Endothelial cell of umbilical vein (primary cell): Measurements from ENCODE around the gene PTCD3. TPM values are rescaled to one million over a fixed set of nuclear protein-coding genes. Genes with fewer than 3 reads are reported as not detected.

Experiments used
- BruUV-seq: library from RNA; stranded (reverse); fragments of 400-500 nt; replicated peaks from 2 replicates; lab custom pipeline; 2021; lab: Mats Ljungman, UMichigan
- CTCF ChIA-PET: fragments of 300-600, 350-600 bp; sonication (Branson Sonifier 250); formaldehyde crosslinking; loops from one replicate; lab custom pipeline; 2021; ENCODE audit warnings: antibody characterized with exemption, inconsistent platforms; lab: Charles Lee
- POLR2A ChIA-PET: fragments of 300-600, 350-600 bp; sonication (Branson Sonifier 250); formaldehyde crosslinking; loops from one replicate; lab custom pipeline; 2021; ENCODE audit warnings: antibody characterized with exemption, inconsistent platforms; lab: Charles Lee
- DNase-seq: peaks from one replicate; pipeline ENCODE4 v3.0.0-alpha.2; 2011; ENCODE audit warnings: low read depth, low spot score
- FAIRE-seq: peaks from 2 replicates; lab custom pipeline; 2011; peaks lifted over from hg19 to GRCh38; lab: Jason Lieb, UNC
- H2AFZ ChIP-seq: 2 replicates; pipeline ENCODE4 v1.6.0; 2012; ENCODE audit warnings: low read depth, low read length, control low read depth, inconsistent platforms
- H3K27ac ChIP-seq: 2 replicates; pipeline ENCODE4 v1.5.1; 2011; ENCODE audit warnings: low read depth, mild to moderate bottlenecking, control low read depth, low read length, moderate library complexity; ENCODE audit not compliant: insufficient read depth
- H3K27me3 ChIP-seq, 2 experiments: 2 replicates each; pipeline versions ENCODE4 v1.6.0 to v1.6.1; 2011; ENCODE audit warnings: low read length in 2 of 2, mixed read lengths in 1 of 2; ENCODE audit not compliant: control insufficient read depth in 2 of 2, insufficient read depth in 2 of 2
- H3K36me3 ChIP-seq, 2 experiments: 2 replicates in 1 of 2; 3 replicates in 1 of 2; pipeline ENCODE4 v1.5.1; 2011; ENCODE audit warnings: low read length in 2 of 2, mild to moderate bottlenecking in 1 of 2, moderate library complexity in 1 of 2; ENCODE audit not compliant: control insufficient read depth in 2 of 2, insufficient read depth in 2 of 2; ENCODE audit errors: extremely low read depth in 1 of 2
- H3K4me1 ChIP-seq: 3 replicates; pipeline ENCODE4 v1.5.1; 2011; ENCODE audit warnings: mild to moderate bottlenecking, low read length; ENCODE audit not compliant: control insufficient read depth, insufficient read depth; ENCODE audit errors: extremely low read depth
- H3K4me2 ChIP-seq: 2 replicates; pipeline ENCODE4 v1.6.1; 2011; ENCODE audit warnings: low read length, control low read depth, mixed read lengths; ENCODE audit not compliant: insufficient read depth
- H3K4me3 ChIP-seq, 3 experiments: fragments of 200-600 bp in 1 of 3; sonication (generic), shearing (Covaris generic) in 1 of 3; replicated peaks in 1 of 3; 2 replicates each; pipeline ENCODE4 v1.5.1; 2011 to 2016; ENCODE audit warnings: control low read depth in 3 of 3, low read length in 3 of 3, mild to moderate bottlenecking in 2 of 3, inconsistent platforms in 1 of 3, low read depth in 1 of 3, moderate library complexity in 1 of 3; ENCODE audit not compliant: insufficient read depth in 1 of 3
- H3K79me2 ChIP-seq: 2 replicates; pipeline ENCODE4 v1.6.0; 2012; ENCODE audit warnings: low read length, inconsistent platforms; ENCODE audit not compliant: control insufficient read depth, insufficient read depth
- H3K9ac ChIP-seq: replicated peaks from 2 replicates; pipeline ENCODE3; 2011; ENCODE audit warnings: low read length, control low read depth; ENCODE audit not compliant: insufficient read depth; ENCODE audit errors: extremely low read depth
- H3K9me1 ChIP-seq: replicated peaks from 3 replicates; pipeline ENCODE4 v1.6.0; 2011; ENCODE audit warnings: mild to moderate bottlenecking, low read length; ENCODE audit not compliant: control insufficient read depth, insufficient read depth; ENCODE audit errors: extremely low read depth
- H3K9me3 ChIP-seq: replicated peaks from 2 replicates; pipeline ENCODE4 v1.5.1; 2012; ENCODE audit warnings: low read length, inconsistent platforms; ENCODE audit not compliant: control insufficient read depth, insufficient read depth
- H4K20me1 ChIP-seq: replicated peaks from 2 replicates; pipeline ENCODE3; 2011; ENCODE audit warnings: mild to moderate bottlenecking, low read length; ENCODE audit not compliant: control insufficient read depth, insufficient read depth; ENCODE audit errors: extremely low read depth
- CTCF ChIP-seq, 2 donors: IDR thresholded peaks; 1 replicate in 1 of 2; 2 replicates in 1 of 2; pipeline ENCODE4 v1.5.1; 2011; ENCODE audit warnings: low read length in 2 of 2, mild to moderate bottlenecking in 2 of 2, moderate library complexity in 2 of 2, control low read depth in 1 of 2, inconsistent platforms in 1 of 2, low read depth in 1 of 2; ENCODE audit not compliant: insufficient read depth in 1 of 2; ENCODE audit errors: extremely low read depth in 1 of 2
- EZH2 ChIP-seq: IDR thresholded peaks from 2 replicates; pipeline ENCODE4 v1.6.1; 2012; ENCODE audit warnings: borderline replicate concordance, low read depth, mild to moderate bottlenecking, moderate library complexity, low read length, inconsistent platforms; ENCODE audit not compliant: severe bottlenecking
- FOS ChIP-seq: IDR thresholded peaks from 2 replicates; pipeline ENCODE4 v1.6.1; 2011; ENCODE audit warnings: mild to moderate bottlenecking, low read length, moderate library complexity, borderline replicate concordance; ENCODE audit not compliant: insufficient read depth
- GATA2 ChIP-seq: IDR thresholded peaks from 2 replicates; pipeline ENCODE4 v1.7.0; 2011; ENCODE audit warnings: low read depth, mild to moderate bottlenecking, moderate library complexity, mixed read lengths, low read length; ENCODE audit not compliant: insufficient read length, insufficient read depth
- JUN ChIP-seq: IDR thresholded peaks from 2 replicates; pipeline ENCODE4 v1.6.1; 2011; ENCODE audit warnings: borderline replicate concordance, low read depth; ENCODE audit not compliant: insufficient read length, insufficient read depth
- MAX ChIP-seq: IDR thresholded peaks from 2 replicates; pipeline ENCODE4 v1.6.1; 2011; ENCODE audit not compliant: insufficient read depth, insufficient read length
- MYC ChIP-seq: IDR thresholded peaks from one replicate; pipeline ENCODE4 v1.6.1; 2011; ENCODE audit warnings: mild to moderate bottlenecking, low read depth, low read length
- POLR2A ChIP-seq: IDR thresholded peaks from 2 replicates; pipeline ENCODE4 v1.6.1; 2012; ENCODE audit warnings: low read depth, mild to moderate bottlenecking, control low read depth, low read length
- POLR2AphosphoS5 ChIP-seq: IDR thresholded peaks from 2 replicates; pipeline ENCODE4 v1.6.1; 2012; ENCODE audit warnings: low read depth, mild to moderate bottlenecking, control low read depth, low read length, moderate library complexity; ENCODE audit not compliant: insufficient read depth
- dilution Hi-C: fragments of 300-500 bp; cut with MboI; formaldehyde crosslinking; loops from one replicate; pipeline ENCODE4 v1.15.0; 2019; ENCODE audit warnings: low sequenced_read_pairs; ENCODE audit not compliant: extremely low pct_ligation_motif_present
- intact Hi-C: fragments of 100-400 bp; cut with micrococcal nuclease; formaldehyde crosslinking; loops from one replicate; pipeline ENCODE4 v1.10.0; 2022
- polyA plus RNA-seq, 4 experiments: library from polyadenylated mRNA; depleted of rRNA in 3 of 4; stranded (reverse) in 3 of 4; unstranded in 1 of 4; fragments of >200 nt; gene quantifications; 2 replicates each; pipeline versions ENCODE4 v1.2.1 to v1.2.3, GENCODE V29; 2011 to 2012; ENCODE audit warnings: missing spikeins in 1 of 4
- total RNA-seq: library from RNA; stranded (reverse); gene quantifications from 2 replicates; pipeline ENCODE4 v1.2.3, GENCODE V29; 2021

The PTCD3 gene
- total and polyA plus RNA-seq, 2 donors (not counting 3 experiments of a cell fraction or from before 2014, with no cell fraction given), result 30.4 to 96.0 TPM

DNA sequence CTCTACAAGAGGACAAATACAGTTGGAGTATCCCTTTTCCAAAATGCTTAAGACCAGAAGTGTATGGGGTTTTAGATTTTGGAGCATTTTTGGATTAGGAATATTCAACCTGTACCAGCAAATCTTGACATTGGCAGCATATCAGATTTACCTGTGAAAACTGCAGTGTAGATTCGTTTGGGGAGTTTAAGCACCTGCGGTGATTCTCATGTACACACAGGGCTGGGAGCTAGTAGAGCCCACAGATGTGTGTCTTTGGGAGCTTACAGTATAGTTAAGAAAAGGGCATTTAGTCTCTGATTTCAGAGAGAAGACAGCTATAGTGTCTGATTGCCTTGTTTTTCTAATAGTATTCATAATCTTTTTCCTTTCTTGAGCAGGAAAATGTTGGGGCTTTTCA is 30.1 kb downstream of the PTCD3 start:
- H3K79me2 ChIP-seq, result no peaks in the 10 kb centered on the region
- no peak overlapping the region for H3K4me2 ChIP-seq
- DNase-seq (no peak), FAIRE-seq (no peak)
- no peaks in the 10 kb centered on the region for H3K9me3 ChIP-seq
- no peak overlapping the region for H3K9ac ChIP-seq
- POLR2A ChIA-PET, result no interaction called here
- BruUV-seq, result no TSS peak
- CTCF ChIA-PET, result interaction anchor here (1.2 kb wide), 1 partner anchor 499 kb away, joined by 4 read pairs; no protein-coding TSS in a partner anchor
- no peaks in the 10 kb centered on the region for H3K9me1 ChIP-seq
- intact Hi-C loops (no loop called here), dilution Hi-C loops (no loop called here)
- no peaks in the 10 kb centered on the region for H3K4me1 ChIP-seq
- H2AFZ ChIP-seq, result no peak overlapping the region
- H3K4me3 ChIP-seq, result no peak overlapping the region
- no peak overlapping the region for H3K27ac ChIP-seq
- no peaks in the 10 kb centered on the region for H4K20me1 ChIP-seq
- no peaks in the 10 kb centered on the region for H3K27me3 ChIP-seq
- TF ChIP-seq GATA2 (no peak), JUN (no peak), POLR2A (no peak), MAX (no peak), FOS (no peak), CTCF (IDR thresholded peaks at IDR 0.05; ENCODE audit: extremely low read depth in 1 of 2, insufficient read depth in 1 of 2, low read depth in 1 of 2, low read length in 2 of 2) (no peak), MYC (no peak), POLR2AphosphoS5 (no peak), EZH2 (no peak)
- peaks cover 39 to 55% of the 10 kb centered on the region in 2 experiments for H3K36me3 ChIP-seq
